Measurements from ENCODE around the gene ATAT1. TPM values are rescaled to one million over a fixed set of nuclear protein-coding genes. Genes with fewer than 3 reads are reported as not detected.

ATAT1 gene
- total RNA-seq, 6 experiments from 2014 or later: 5.2 to 9.3 (median 5.9) TPM

GRCh38 chr6:30600451-30600961 lies 26.2 kb upstream of the ATAT1 start:
- Mint-ChIP-seq H3K4me1 (ENCODE audit: low read depth) (no peaks in the 10 kb centered on the region), H3K27me3 (ENCODE audit: insufficient read depth) (peaks cover 12% of the 10 kb centered on the region), H3K4me3 (no peak overlapping the region; the same call in 1 of the 2 replicates), H3K27ac (peak overlapping the region; percentile 46; the same call in 1 of the 2 replicates), H3K9me3 (no peaks in the 10 kb centered on the region), H3K36me3 (ENCODE audit: low read depth) (peaks cover 34% of the 10 kb centered on the region)
- TF ChIP-seq, protein P1, sequence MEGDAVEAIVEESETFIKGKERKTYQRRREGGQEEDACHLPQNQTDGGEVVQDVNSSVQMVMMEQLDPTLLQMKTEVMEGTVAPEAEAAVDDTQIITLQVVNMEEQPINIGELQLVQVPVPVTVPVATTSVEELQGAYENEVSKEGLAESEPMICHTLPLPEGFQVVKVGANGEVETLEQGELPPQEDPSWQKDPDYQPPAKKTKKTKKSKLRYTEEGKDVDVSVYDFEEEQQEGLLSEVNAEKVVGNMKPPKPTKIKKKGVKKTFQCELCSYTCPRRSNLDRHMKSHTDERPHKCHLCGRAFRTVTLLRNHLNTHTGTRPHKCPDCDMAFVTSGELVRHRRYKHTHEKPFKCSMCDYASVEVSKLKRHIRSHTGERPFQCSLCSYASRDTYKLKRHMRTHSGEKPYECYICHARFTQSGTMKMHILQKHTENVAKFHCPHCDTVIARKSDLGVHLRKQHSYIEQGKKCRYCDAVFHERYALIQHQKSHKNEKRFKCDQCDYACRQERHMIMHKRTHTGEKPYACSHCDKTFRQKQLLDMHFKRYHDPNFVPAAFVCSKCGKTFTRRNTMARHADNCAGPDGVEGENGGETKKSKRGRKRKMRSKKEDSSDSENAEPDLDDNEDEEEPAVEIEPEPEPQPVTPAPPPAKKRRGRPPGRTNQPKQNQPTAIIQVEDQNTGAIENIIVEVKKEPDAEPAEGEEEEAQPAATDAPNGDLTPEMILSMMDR (IDR thresholded peaks at IDR 0.05): no peak
- no peak for DNase-seq

DNA sequence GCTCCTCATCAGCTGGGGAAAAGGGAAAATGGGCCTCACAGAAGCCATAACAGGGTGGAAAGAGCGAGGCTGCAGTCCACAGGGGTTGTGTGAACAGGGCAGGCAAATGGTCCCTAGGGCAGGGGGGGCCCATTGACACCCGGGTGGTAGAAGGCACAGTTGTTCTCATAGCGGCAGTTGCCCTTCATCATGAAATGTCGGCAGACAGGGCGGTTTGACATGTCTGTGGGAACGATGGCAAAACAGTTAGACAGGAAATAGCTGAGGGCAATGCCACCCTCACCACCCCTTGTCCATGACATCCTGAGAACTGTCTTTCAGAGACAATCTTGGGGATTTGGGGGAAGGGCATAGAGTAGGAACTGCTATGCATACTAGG lies 25.2 kb upstream of the ATAT1 start:
- H3K4me3 Mint-ChIP-seq: no peak overlapping the region
- no peak for DNase-seq
- H3K4me1 Mint-ChIP-seq (ENCODE audit: low read depth): no peaks in the 10 kb centered on the region
- TF ChIP-seq, protein P1 (IDR thresholded peaks at IDR 0.05): no peak
- no peaks in the 10 kb centered on the region for H3K9me3 Mint-ChIP-seq
- H3K27me3 Mint-ChIP-seq (ENCODE audit: insufficient read depth): peaks cover 9% of the 10 kb centered on the region
- peaks cover 39% of the 10 kb centered on the region for H3K36me3 Mint-ChIP-seq (ENCODE audit: low read depth)
- no peak overlapping the region for H3K27ac Mint-ChIP-seq

- DNase-seq: no peak
- Mint-ChIP-seq H3K36me3 (ENCODE audit: low read depth) (peaks cover 44% of the 10 kb centered on the region), H3K27me3 (ENCODE audit: insufficient read depth) (peaks cover 6% of the 10 kb centered on the region), H3K9me3 (no peaks in the 10 kb centered on the region), H3K4me3 (no peak overlapping the region), H3K27ac (no peak overlapping the region), H3K4me1 (ENCODE audit: low read depth) (no peaks in the 10 kb centered on the region)
- TF ChIP-seq, protein P1 (IDR thresholded peaks at IDR 0.05): no peak
These were observed 24.6 kb upstream of the ATAT1 start for GRCh38 chr6:30601815-30602641.

- TF ChIP-seq, protein P1 (IDR thresholded peaks at IDR 0.05): no peak
- Mint-ChIP-seq H3K4me1 (ENCODE audit: low read depth) (peaks cover 5% of the 10 kb centered on the region), H3K9me3 (no peaks in the 10 kb centered on the region), H3K4me3 (no peak overlapping the region), H3K27me3 (ENCODE audit: insufficient read depth) (no peaks in the 10 kb centered on the region; the same call in none of the 2 replicates), H3K27ac (no peak overlapping the region), H3K36me3 (ENCODE audit: low read depth) (peaks cover 59% of the 10 kb centered on the region)
- no peak for DNase-seq
These were observed 22.7 kb upstream of the ATAT1 start for GRCh38 chr6:30603961-30604360.

- peaks cover 62% of the 10 kb centered on the region for H3K4me1 Mint-ChIP-seq (ENCODE audit: low read depth)
- H3K36me3 Mint-ChIP-seq (ENCODE audit: low read depth): peaks cover 68% of the 10 kb centered on the region
- TF ChIP-seq, protein P1 (IDR thresholded peaks at IDR 0.05): no peak
- no peak overlapping the region for H3K4me3 Mint-ChIP-seq
- DNase-seq: no peak
- peaks cover 6% of the 10 kb centered on the region for H3K27me3 Mint-ChIP-seq (ENCODE audit: insufficient read depth)
- H3K9me3 Mint-ChIP-seq: no peaks in the 10 kb centered on the region
- peak overlapping the region; percentile 71 for H3K27ac Mint-ChIP-seq
These were observed 16.6 kb upstream of the ATAT1 start for GRCh38 chr6:30610065-30610464.

All from HFFc6 (cell line).